HepG2 (cell line): ENCODE results near the gene DNAI2. TPM values are rescaled to one million over a fixed set of nuclear protein-coding genes. Genes with fewer than 3 reads are reported as not detected.

ENCODE experiments used
- ATAC-seq: fragments of 200-7000 bp; cut with Tn5 transposase; 3 replicates; pipeline ENCODE4 v1.9.1; 2020; ENCODE audit warnings: mild to moderate bottlenecking, moderate library complexity
- BruUV-seq: library from RNA; stranded (reverse); fragments of 400-500 nt; replicated peaks from 2 replicates; lab custom pipeline; 2021; lab: Mats Ljungman, UMichigan
- CTCF ChIA-PET: fragments of 300-600 bp; formaldehyde crosslinking; extraction: SDS; loops from one replicate; lab custom pipeline; 2021; ENCODE audit warnings: low total read pairs, inconsistent platforms, low intra/inter-chr PET ratio; lab: Yijun Ruan, JAX
- POLR2A ChIA-PET: fragments of 350-600 bp; sonication (Branson Sonifier 250); formaldehyde crosslinking; loops from one replicate; lab custom pipeline; 2020; ENCODE audit warnings: antibody characterized with exemption, inconsistent platforms; lab: Yijun Ruan, JAX
- DNase-seq: peaks from one replicate; pipeline ENCODE4 v3.0.0-alpha.2; 2015; ENCODE audit warnings: low spot score
- FAIRE-seq: peaks from 3 replicates; lab custom pipeline; 2011; peaks lifted over from hg19 to GRCh38; lab: Jason Lieb, UNC
- H2AFZ ChIP-seq: one replicate; pipeline ENCODE4 v1.6.1; 2011; ENCODE audit warnings: low read length, inconsistent platforms
- H3K27ac ChIP-seq: fragments of 300-600 bp; 3 replicates; pipeline ENCODE4 v1.8.0; 2011; ENCODE audit warnings: mixed run types, mild to moderate bottlenecking, mixed read lengths, low read length, inconsistent platforms; ENCODE audit not compliant: insufficient read depth; ENCODE audit errors: extremely low read length
- H3K27me3 ChIP-seq, 2 experiments: fragments of 200-600 bp in 1 of 2; 2 replicates in 1 of 2; 3 replicates in 1 of 2; pipeline versions ENCODE4 v1.6.0 to v1.8.0; 2011; ENCODE audit warnings: low read length in 2 of 2, mild to moderate bottlenecking in 2 of 2, moderate library complexity in 2 of 2, inconsistent platforms in 1 of 2; ENCODE audit not compliant: insufficient read depth in 2 of 2, control insufficient read depth in 1 of 2
- H3K36me3 ChIP-seq, 2 experiments: fragments of 200-600 bp in 1 of 2; replicated peaks in 1 of 2; 2 replicates in 1 of 2; 3 replicates in 1 of 2; pipeline versions ENCODE4 v1.5.1 to v1.8.0; 2011; ENCODE audit warnings: low read length in 2 of 2, inconsistent platforms in 1 of 2; ENCODE audit not compliant: insufficient read depth in 2 of 2, control insufficient read depth in 1 of 2
- H3K4me1 ChIP-seq: 2 replicates; pipeline ENCODE4 v1.5.1; 2012; ENCODE audit warnings: low read length, inconsistent platforms; ENCODE audit not compliant: insufficient read depth
- H3K4me2 ChIP-seq: 2 replicates; pipeline ENCODE4 v1.6.0; 2011; ENCODE audit warnings: low read depth, low read length, inconsistent platforms
- H3K4me3 ChIP-seq, 3 experiments: fragments of 200-600 bp in 1 of 3; sonication (generic), shearing (Covaris generic) in 1 of 3; replicated peaks in 1 of 3; 2 replicates each; pipeline ENCODE4 v1.5.1; 2011 to 2016; ENCODE audit warnings: low read length in 3 of 3, inconsistent platforms in 2 of 3, low read depth in 2 of 3, mild to moderate bottlenecking in 2 of 3, control low read depth in 1 of 3, mixed read lengths in 1 of 3; ENCODE audit not compliant: insufficient read depth in 1 of 3
- H3K79me2 ChIP-seq: one replicate; pipeline ENCODE4 v1.6.1; 2011; ENCODE audit warnings: low read length, inconsistent platforms; ENCODE audit not compliant: insufficient read depth
- H3K9ac ChIP-seq: 2 replicates; pipeline ENCODE4 v1.6.0; 2011; ENCODE audit warnings: mild to moderate bottlenecking, low read depth, low read length, inconsistent platforms; ENCODE audit not compliant: insufficient read depth
- H3K9me3 ChIP-seq: 2 replicates; pipeline ENCODE4 v1.5.1; 2012; ENCODE audit warnings: mild to moderate bottlenecking, low read length
- H4K20me1 ChIP-seq: 2 replicates; pipeline ENCODE4 v1.6.0; 2011; ENCODE audit warnings: inconsistent platforms, mild to moderate bottlenecking, low read length, moderate library complexity; ENCODE audit not compliant: insufficient read depth
- BRF2 ChIP-seq: sonication (generic); formaldehyde crosslinking; IDR thresholded peaks from 2 replicates; pipeline ENCODE4 v1.8.1; 2022; ENCODE audit warnings: mild to moderate bottlenecking, missing genetic modification reagents
- IRX3 ChIP-seq: sonication (generic); formaldehyde crosslinking; IDR thresholded peaks from 2 replicates; pipeline ENCODE4 v1.8.1; 2023; ENCODE audit warnings: mild to moderate bottlenecking, low read depth, missing genetic modification reagents, borderline replicate concordance
- KAT8 ChIP-seq: IDR thresholded peaks from 2 replicates; pipeline ENCODE4 v1.6.1; 2016; ENCODE audit warnings: missing genetic modification reagents, missing compliant biosample characterization
- MYC ChIP-seq: sonication (generic); formaldehyde crosslinking; IDR thresholded peaks from 2 replicates; pipeline ENCODE4 v1.9.0; 2021; ENCODE audit warnings: missing genetic modification reagents, borderline replicate concordance
- ZFAT ChIP-seq: sonication (generic); formaldehyde crosslinking; conservative IDR thresholded peaks from 2 replicates; pipeline ENCODE4 v1.8.1; 2023; ENCODE audit warnings: missing genetic modification reagents, inconsistent platforms
- ZNF124 ChIP-seq: sonication (generic); formaldehyde crosslinking; IDR thresholded peaks from 2 replicates; pipeline ENCODE4 v1.4.0; 2020; ENCODE audit warnings: missing genetic modification reagents
- ZNF776 ChIP-seq: sonication (generic); formaldehyde crosslinking; IDR thresholded peaks from 2 replicates; pipeline ENCODE4 v1.4.0; 2020; ENCODE audit warnings: mild to moderate bottlenecking, missing genetic modification reagents
- WGBS: methylation state at CpG from one replicate; pipeline ENCODE4 v1.1.6; 2017; ENCODE audit warnings: low lambda C conversion rate; 5-methylcytosine and 5-hydroxymethylcytosine counted together
- in situ Hi-C: cut with HindIII; loops from 2 replicates; pipeline ENCODE4 v1.10.0; 2017; ENCODE audit warnings: low pct_unique_long_range_greater_than_20kb; ENCODE audit not compliant: extremely low pct_ligation_motif_present
- intact Hi-C: fragments of 100-400 bp; cut with micrococcal nuclease; formaldehyde crosslinking; loops from one replicate; pipeline ENCODE4 v1.10.0; 2022; ENCODE audit not compliant: unreplicated experiment
- polyA plus RNA-seq, 8 experiments: library from polyadenylated mRNA; depleted of rRNA in 3 of 8; stranded (reverse) in 7 of 8; unstranded in 1 of 8; fragments of >200 nt; fragmentation: Illumina TruSeq in 4 of 8; extraction: Trizol in 4 of 8; gene quantifications; 2 replicates each; pipeline versions ENCODE4 v1.2.1 to v1.2.3, GENCODE V29; 2011 to 2016; ENCODE audit warnings: low read depth in 4 of 8, missing spikeins in 1 of 8, mixed read lengths in 1 of 8; ENCODE audit not compliant: insufficient read depth in 1 of 8
- total RNA-seq, 5 experiments: library from RNA; depleted of rRNA; stranded (reverse); fragments of >200 nt; fragmentation: Illumina TruSeq; extraction: Trizol; gene quantifications; 2 replicates each; pipeline ENCODE4 v1.2.3, GENCODE V29; 2016; ENCODE audit warnings: low read depth in 1 of 5
- TF ChIP-seq, protein P1 (sequence below): sonication (generic); formaldehyde crosslinking; IDR thresholded peaks from 2 replicates; pipeline ENCODE4 v1.8.0; 2022; ENCODE audit warnings: missing genetic modification reagents, mild to moderate bottlenecking, borderline replicate concordance
- TF ChIP-seq, protein P2 (sequence below): sonication (generic); formaldehyde crosslinking; IDR thresholded peaks from 2 replicates; pipeline ENCODE4 v1.4.0; 2020; ENCODE audit warnings: mild to moderate bottlenecking, missing genetic modification reagents

Gene DNAI2
- total and polyA plus RNA-seq, 2 of the 13 experiments (the other 11 are each of a cell fraction or from before 2014, with no cell fraction given), result not detected

- no peak for DNase-seq
- FAIRE-seq, result no peak
- Histone ChIP-seq H3K9me3 (no peaks in the 10 kb centered on the region), H3K4me3 (no peak overlapping the region), H2AFZ (no peak overlapping the region), H3K79me2 (no peaks in the 10 kb centered on the region), H3K27ac (no peak overlapping the region), H4K20me1 (no peaks in the 10 kb centered on the region), H3K4me2 (no peak overlapping the region), H3K27me3 (peaks cover 0 to 1% of the 10 kb centered on the region in 2 experiments; a peak in 1 of 5 replicates), H3K36me3 (no peaks in the 10 kb centered on the region), H3K9ac (no peak overlapping the region), H3K4me1 (no peaks in the 10 kb centered on the region)
- ChIA-PET CTCF (no interaction called here), POLR2A (no interaction called here)
- TF ChIP-seq, protein P1, sequence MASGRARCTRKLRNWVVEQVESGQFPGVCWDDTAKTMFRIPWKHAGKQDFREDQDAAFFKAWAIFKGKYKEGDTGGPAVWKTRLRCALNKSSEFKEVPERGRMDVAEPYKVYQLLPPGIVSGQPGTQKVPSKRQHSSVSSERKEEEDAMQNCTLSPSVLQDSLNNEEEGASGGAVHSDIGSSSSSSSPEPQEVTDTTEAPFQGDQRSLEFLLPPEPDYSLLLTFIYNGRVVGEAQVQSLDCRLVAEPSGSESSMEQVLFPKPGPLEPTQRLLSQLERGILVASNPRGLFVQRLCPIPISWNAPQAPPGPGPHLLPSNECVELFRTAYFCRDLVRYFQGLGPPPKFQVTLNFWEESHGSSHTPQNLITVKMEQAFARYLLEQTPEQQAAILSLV (CRISPR knock-in tag), result no peak
- TF ChIP-seq ZFAT (no peak), IRX3 (no peak), KAT8 (CRISPR knock-in tag) (no peak), MYC (CRISPR knock-in tag) (no peak), BRF2 (CRISPR knock-in tag) (no peak)
- ATAC-seq, result no peak
- in situ Hi-C loops, result no loop called here
- 50% methylated on average over 11 of the region's 13 CpGs for WGBS
- no TSS peak for BruUV-seq
- intact Hi-C loops, result no loop called here
These were observed 21.0 kb upstream of the DNAI2 start for GRCh38 chr17:74253036-74253435.

GRCh38 chr17:74257311-74257710, 16.7 kb upstream of the DNAI2 start:
- Histone ChIP-seq H3K9me3 (no peaks in the 10 kb centered on the region), H3K9ac (no peak overlapping the region), H3K27me3 (peaks cover 3 to 13% of the 10 kb centered on the region in 2 experiments; a peak in 2 of 5 replicates), H2AFZ (no peak overlapping the region), H3K27ac (no peak overlapping the region), H3K36me3 (no peaks in the 10 kb centered on the region), H3K4me2 (no peak overlapping the region), H3K4me1 (no peaks in the 10 kb centered on the region), H3K4me3 (no peak overlapping the region), H4K20me1 (no peaks in the 10 kb centered on the region), H3K79me2 (no peaks in the 10 kb centered on the region)
- intact Hi-C loops (no loop called here), in situ Hi-C loops (no loop called here)
- CTCF ChIA-PET, result no interaction called here
- no TSS peak for BruUV-seq
- ATAC-seq, result no peak
- FAIRE-seq, result no peak
- POLR2A ChIA-PET, result no interaction called here
- 23% methylated on average over 5 of the region's 10 CpGs for WGBS
- DNase-seq, result no peak
- TF ChIP-seq, protein P2, sequence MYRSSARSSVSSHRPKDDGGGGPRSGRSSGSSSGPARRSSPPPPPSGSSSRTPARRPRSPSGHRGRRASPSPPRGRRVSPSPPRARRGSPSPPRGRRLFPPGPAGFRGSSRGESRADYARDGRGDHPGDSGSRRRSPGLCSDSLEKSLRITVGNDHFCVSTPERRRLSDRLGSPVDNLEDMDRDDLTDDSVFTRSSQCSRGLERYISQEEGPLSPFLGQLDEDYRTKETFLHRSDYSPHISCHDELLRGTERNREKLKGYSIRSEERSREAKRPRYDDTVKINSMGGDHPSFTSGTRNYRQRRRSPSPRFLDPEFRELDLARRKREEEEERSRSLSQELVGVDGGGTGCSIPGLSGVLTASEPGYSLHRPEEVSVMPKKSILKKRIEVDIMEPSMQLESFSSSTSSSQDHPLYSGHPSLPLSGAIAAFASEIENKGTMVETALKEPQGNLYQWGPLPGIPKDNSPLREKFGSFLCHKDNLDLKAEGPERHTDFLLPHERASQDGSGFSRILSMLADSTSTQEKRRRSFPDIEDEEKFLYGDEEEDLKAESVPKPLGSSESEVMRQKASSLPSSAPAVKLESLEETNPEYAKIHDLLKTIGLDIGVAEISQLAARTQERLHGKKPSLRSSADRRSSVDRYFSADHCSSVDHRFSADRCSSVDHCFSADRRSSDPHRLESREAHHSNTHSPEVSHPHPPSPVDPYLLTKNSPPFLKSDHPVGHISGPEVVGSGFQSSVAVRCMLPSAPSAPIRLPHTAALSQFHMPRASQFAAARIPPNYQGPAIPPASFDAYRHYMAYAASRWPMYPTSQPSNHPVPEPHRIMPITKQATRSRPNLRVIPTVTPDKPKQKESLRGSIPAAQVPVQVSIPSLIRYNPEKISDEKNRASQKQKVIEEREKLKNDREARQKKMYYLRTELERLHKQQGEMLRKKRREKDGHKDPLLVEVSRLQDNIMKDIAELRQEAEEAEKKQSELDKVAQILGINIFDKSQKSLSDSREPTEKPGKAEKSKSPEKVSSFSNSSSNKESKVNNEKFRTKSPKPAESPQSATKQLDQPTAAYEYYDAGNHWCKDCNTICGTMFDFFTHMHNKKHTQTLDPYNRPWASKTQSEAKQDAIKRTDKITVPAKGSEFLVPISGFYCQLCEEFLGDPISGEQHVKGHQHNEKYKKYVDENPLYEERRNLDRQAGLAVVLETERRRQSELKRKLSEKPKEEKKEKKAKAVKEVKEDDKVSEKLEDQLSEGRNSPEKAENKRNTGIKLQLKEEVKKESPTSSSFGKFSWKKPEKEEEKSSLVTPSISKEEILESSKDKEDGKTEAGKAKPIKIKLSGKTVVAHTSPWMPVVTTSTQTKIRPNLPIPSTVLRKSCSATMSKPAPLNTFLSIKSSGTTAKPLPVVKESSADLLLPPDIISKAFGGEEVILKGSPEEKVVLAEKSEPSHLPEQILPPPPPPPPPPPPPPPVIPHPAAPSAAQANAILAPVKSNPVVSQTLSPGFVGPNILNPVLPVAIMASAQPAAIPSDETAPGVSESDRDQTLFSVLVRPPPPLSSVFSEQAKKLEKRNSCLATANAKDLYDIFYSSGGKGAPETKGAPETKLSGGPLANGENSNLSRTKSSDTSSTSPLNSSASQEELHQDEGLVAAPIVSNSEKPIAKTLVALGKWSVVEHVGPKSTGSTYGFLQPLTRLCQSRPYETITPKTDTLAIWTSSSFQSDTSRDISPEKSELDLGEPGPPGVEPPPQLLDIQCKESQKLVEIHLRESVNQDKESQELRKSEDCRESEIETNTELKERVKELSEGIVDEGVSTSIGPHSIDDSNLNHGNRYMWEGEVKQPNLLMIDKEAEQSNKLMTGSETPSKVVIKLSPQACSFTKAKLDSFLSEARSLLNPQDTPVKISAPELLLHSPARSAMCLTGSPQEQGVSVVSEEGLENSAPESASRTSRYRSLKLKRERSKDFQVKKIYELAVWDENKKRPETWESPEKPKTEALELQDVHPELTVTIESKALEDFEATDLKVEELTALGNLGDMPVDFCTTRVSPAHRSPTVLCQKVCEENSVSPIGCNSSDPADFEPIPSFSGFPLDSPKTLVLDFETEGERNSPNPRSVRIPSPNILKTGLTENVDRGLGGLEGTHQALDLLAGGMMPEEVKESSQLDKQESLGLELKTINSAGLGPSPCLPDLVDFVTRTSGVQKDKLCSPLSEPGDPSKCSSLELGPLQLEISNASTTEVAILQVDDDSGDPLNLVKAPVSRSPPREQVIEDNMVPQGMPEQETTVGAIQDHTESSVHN (CRISPR knock-in tag), result no peak
- no peak for TF ChIP-seq ZNF776 (CRISPR knock-in tag)
- no peak for TF ChIP-seq ZNF124 (CRISPR knock-in tag)
